Measurements from ENCODE around the gene BST2. TPM values are rescaled to one million over a fixed set of nuclear protein-coding genes. Genes with fewer than 3 reads are reported as not detected.

The BST2 gene
- polyA plus RNA-seq, 1 of the 3 experiments (the other 2 are of a cell fraction), result 5.7 TPM

GRCh38 chr19:17451820-17452219 is 46.4 kb upstream of the BST2 start:
- Histone ChIP-seq H3K9ac (no peak overlapping the region), H4K20me1 (ENCODE audit: insufficient read depth) (no peaks in the 10 kb centered on the region), H3K4me2 (no peak overlapping the region), H3K4me3 (ENCODE audit: low read depth in 2 of 2, low read length in 1 of 2) (no peak overlapping the region), H2AFZ (ENCODE audit: low read depth) (no peak overlapping the region), H3F3A (replicated peaks; ENCODE audit: insufficient read depth) (no peaks in the 10 kb centered on the region), H3K36me3 (replicated peaks in 1 of 2; ENCODE audit: control insufficient read depth in 1 of 2, insufficient read depth in 2 of 2, low read length in 1 of 2) (no peaks in the 10 kb centered on the region), H3K9me2 (no peaks in the 10 kb centered on the region), H3K27me3 (ENCODE audit: insufficient read depth) (peaks cover 20% of the 10 kb centered on the region), H3K4me1 (ENCODE audit: control insufficient read depth in 1 of 2, insufficient read depth in 2 of 2, low read depth in 1 of 2, low read length in 1 of 2) (no peaks in the 10 kb centered on the region; a peak in 1 of 4 replicates), H3K79me2 (ENCODE audit: insufficient read depth) (no peaks in the 10 kb centered on the region), H3K27ac (ENCODE audit: low read depth in 2 of 2, low read length in 1 of 2) (no peak overlapping the region), H3K9me3 (no peaks in the 10 kb centered on the region)
- no peak for DNase-seq
- TF ChIP-seq SMC3 (IDR thresholded peaks at IDR 0.05; ENCODE audit: low read depth, low read length), result no peak
- TF ChIP-seq RAD21 (IDR thresholded peaks at IDR 0.05; ENCODE audit: low read length), result no peak
- TF ChIP-seq GATA2 (CRISPR knock-in tag; IDR thresholded peaks at IDR 0.05), result no peak
- no peak for TF ChIP-seq CHD2 (IDR thresholded peaks at IDR 0.05; ENCODE audit: low read length, partially characterized antibody)
- TF ChIP-seq ELF1 (IDR thresholded peaks at IDR 0.05), result no peak
- TF ChIP-seq TAF1 (IDR thresholded peaks at IDR 0.05; ENCODE audit: borderline replicate concordance, low read depth, low read length), result no peak
- no peak for TF ChIP-seq RFX5 (IDR thresholded peaks at IDR 0.05; ENCODE audit: low read length)
- TF ChIP-seq, protein P1, sequence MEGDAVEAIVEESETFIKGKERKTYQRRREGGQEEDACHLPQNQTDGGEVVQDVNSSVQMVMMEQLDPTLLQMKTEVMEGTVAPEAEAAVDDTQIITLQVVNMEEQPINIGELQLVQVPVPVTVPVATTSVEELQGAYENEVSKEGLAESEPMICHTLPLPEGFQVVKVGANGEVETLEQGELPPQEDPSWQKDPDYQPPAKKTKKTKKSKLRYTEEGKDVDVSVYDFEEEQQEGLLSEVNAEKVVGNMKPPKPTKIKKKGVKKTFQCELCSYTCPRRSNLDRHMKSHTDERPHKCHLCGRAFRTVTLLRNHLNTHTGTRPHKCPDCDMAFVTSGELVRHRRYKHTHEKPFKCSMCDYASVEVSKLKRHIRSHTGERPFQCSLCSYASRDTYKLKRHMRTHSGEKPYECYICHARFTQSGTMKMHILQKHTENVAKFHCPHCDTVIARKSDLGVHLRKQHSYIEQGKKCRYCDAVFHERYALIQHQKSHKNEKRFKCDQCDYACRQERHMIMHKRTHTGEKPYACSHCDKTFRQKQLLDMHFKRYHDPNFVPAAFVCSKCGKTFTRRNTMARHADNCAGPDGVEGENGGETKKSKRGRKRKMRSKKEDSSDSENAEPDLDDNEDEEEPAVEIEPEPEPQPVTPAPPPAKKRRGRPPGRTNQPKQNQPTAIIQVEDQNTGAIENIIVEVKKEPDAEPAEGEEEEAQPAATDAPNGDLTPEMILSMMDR (IDR thresholded peaks at IDR 0.05), result no peak
- TF ChIP-seq SIN3A (IDR thresholded peaks at IDR 0.05; ENCODE audit: borderline replicate concordance, low read depth, low read length), result no peak
- no peak for TF ChIP-seq NRF1 (IDR thresholded peaks at IDR 0.05; ENCODE audit: low read depth, low read length)
- no peak for TF ChIP-seq PBX3 (IDR thresholded peaks at IDR 0.05)
- no peak for TF ChIP-seq EZH2phosphoT487 (IDR thresholded peaks at IDR 0.05; ENCODE audit: borderline replicate concordance, low read depth)
- TF ChIP-seq GABPA (IDR thresholded peaks at IDR 0.05; ENCODE audit: low read depth), result no peak
- TF ChIP-seq, protein P2, sequence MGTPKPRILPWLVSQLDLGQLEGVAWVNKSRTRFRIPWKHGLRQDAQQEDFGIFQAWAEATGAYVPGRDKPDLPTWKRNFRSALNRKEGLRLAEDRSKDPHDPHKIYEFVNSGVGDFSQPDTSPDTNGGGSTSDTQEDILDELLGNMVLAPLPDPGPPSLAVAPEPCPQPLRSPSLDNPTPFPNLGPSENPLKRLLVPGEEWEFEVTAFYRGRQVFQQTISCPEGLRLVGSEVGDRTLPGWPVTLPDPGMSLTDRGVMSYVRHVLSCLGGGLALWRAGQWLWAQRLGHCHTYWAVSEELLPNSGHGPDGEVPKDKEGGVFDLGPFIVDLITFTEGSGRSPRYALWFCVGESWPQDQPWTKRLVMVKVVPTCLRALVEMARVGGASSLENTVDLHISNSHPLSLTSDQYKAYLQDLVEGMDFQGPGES (IDR thresholded peaks at IDR 0.05; ENCODE audit: low read depth, low read length), result no peak
- no peak for TF ChIP-seq FOSL2 (IDR thresholded peaks at IDR 0.05; ENCODE audit: borderline replicate concordance, low read depth)
- ChIA-PET CTCF (interaction anchor here (1.0 to 1.4 kb wide), 3 partner anchors 14 to 122 kb away, joined by 3 read pairs; no protein-coding TSS in a partner anchor), POLR2A (no interaction called here)
- WGBS (ENCODE audit: low lambda C conversion rate), result 75% methylated on average over 4 of the region's 4 CpGs
